ENCODE results near the gene FCN3.

- TF ChIP-seq CTCF (conservative IDR thresholded peaks at IDR 0.05 in 1 of 2, IDR thresholded peaks at IDR 0.05 in 1 of 2; ENCODE audit: low read depth in 1 of 2, low read length in 2 of 2), result no peak
- TF ChIP-seq EZH2 (IDR thresholded peaks at IDR 0.05; ENCODE audit: low read length, missing control alignments), result no peak
Measured at GRCh38 chr1:27331922-27332321, 42.7 kb downstream of the FCN3 start.

All from fibroblast of lung (primary cell).